Measurements from ENCODE around the gene MMGT1.
"Not testable (repeated sequence)": the region's sequence is repeated elsewhere in the genome, so short reads cannot be mapped to it uniquely, and the experiment has no call there.

Gene MMGT1

DNA sequence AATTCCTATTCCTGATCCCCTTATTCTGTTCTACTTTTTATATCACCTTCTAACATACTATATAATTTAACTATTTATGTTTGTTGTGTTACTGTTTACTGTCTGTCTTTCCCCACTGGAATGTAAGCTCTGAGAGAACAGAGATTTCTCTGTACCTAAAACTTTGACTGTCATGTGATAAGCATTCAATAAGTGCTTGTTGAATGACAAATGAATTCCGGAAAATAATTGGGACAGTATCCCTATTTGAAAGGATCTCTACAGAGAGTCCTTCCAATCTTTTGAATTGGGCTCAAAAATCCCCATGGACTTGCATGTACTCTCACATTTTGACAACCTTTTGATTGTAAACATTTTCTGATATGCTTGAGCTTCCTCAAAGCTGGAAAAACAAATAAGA, 1.6 kb upstream of the MMGT1 start:
- peaks cover 10% of the 10 kb centered on the region for H3K36me3 Mint-ChIP-seq (ENCODE audit: low read depth)
- H3K27ac Mint-ChIP-seq: no peak overlapping the region
- H3K4me3 Mint-ChIP-seq: no peak overlapping the region
- no peaks in the 10 kb centered on the region for H3K9me3 Mint-ChIP-seq
- H3K27me3 Mint-ChIP-seq: peaks cover 13% of the 10 kb centered on the region
- H3K4me1 Mint-ChIP-seq (ENCODE audit: low read depth): peaks cover 19% of the 10 kb centered on the region
- DNase-seq: no peak

DNA sequence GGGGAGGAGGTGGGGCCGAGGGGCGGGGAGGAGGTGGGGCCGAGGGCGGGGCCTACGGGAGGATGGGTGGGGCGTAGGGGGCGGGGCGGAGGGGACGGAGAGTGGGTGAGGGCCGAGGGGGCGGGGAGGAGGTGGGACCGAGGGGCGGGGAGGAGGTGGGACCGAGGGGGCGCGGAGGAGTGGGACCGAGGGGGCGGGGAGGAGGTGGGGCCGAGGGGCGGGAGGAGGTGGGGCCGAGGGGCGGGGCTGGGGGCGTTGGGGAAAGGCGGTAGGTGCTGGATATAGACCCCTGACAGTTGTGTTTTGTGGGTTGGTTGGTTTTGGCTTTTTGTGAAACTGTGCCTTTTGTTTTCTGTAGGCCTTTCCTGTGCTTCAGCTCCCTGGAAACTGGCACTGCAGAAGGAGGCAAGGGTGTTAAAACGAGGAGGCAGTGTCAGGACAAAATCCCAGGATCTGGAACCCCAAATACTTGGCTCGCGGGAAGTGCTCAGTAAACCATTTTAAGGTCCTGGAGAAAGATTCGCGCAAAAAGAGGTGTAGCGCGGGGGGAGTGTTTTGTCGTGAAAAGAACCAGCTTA, 580 bp upstream of the MMGT1 start:
- Mint-ChIP-seq H3K9me3 (no peaks in the 10 kb centered on the region), H3K27me3 (peaks cover 14% of the 10 kb centered on the region), H3K4me1 (ENCODE audit: low read depth) (peaks cover 19% of the 10 kb centered on the region), H3K27ac (peak overlapping the region; percentile 73), H3K36me3 (ENCODE audit: low read depth) (peaks cover 12% of the 10 kb centered on the region), H3K4me3 (peak overlapping the region; percentile 71)
- DNase-seq: no peak

- Mint-ChIP-seq H3K4me3 (peak overlapping the region; percentile 91), H3K9me3 (no peaks in the 10 kb centered on the region), H3K27ac (peak overlapping the region; percentile 99), H3K4me1 (ENCODE audit: low read depth) (peaks cover 19% of the 10 kb centered on the region), H3K36me3 (ENCODE audit: low read depth) (peaks cover 18% of the 10 kb centered on the region), H3K27me3 (peaks cover 10% of the 10 kb centered on the region)
- DNase-seq: peak; percentile 33
These were observed 702 bp downstream of the MMGT1 start for GRCh38 chrX:135973025-135973547.

- Mint-ChIP-seq H3K27me3 (peaks cover 3% of the 10 kb centered on the region), H3K9me3 (no peaks in the 10 kb centered on the region), H3K36me3 (ENCODE audit: low read depth) (no peaks in the 10 kb centered on the region), H3K4me1 (ENCODE audit: low read depth) (no peaks in the 10 kb centered on the region), H3K4me3 (no peak overlapping the region), H3K27ac (no peak overlapping the region)
- DNase-seq: no peak
These were observed 22.5 kb downstream of the MMGT1 start for GRCh38 chrX:135951291-135951690.

GRCh38 chrX:135944486-135944885, 29.3 kb downstream of the MMGT1 start:
- peaks cover 19% of the 10 kb centered on the region for H3K27me3 Mint-ChIP-seq
- H3K4me3 Mint-ChIP-seq: no peak overlapping the region
- H3K27ac Mint-ChIP-seq: no peak overlapping the region
- H3K4me1 Mint-ChIP-seq (ENCODE audit: low read depth): no peaks in the 10 kb centered on the region
- H3K9me3 Mint-ChIP-seq: no peaks in the 10 kb centered on the region
- peaks cover 4% of the 10 kb centered on the region for H3K36me3 Mint-ChIP-seq (ENCODE audit: low read depth)
- no peak for DNase-seq

- Mint-ChIP-seq H3K9me3 (no peaks in the 10 kb centered on the region), H3K27ac (no peak overlapping the region), H3K27me3 (peaks cover 14% of the 10 kb centered on the region), H3K4me1 (ENCODE audit: low read depth) (no peaks in the 10 kb centered on the region), H3K36me3 (ENCODE audit: low read depth) (no peaks in the 10 kb centered on the region), H3K4me3 (no peak overlapping the region)
- DNase-seq: peak; percentile 63
These were observed 41.9 kb downstream of the MMGT1 start for GRCh38 chrX:135931644-135932487.

DNA sequence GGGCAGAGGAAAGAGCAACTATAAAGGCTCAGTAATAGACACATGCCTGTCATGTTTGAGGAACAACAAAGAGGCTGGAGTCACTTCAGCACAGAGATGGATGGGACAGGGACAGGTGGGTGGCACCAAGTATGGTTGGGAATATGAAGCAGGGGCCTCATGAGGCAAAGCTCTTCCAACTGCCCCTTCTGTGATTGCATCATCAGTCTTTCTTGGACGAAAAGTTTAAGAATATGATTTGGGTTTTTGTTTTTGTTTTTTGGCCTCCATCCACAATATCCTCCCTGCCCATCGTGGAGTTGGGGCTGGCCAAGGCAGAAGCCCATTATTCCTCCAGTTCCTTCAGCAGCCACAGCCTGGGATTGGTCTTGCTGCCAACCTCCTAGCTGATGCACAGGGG, 45.9 kb downstream of the MMGT1 start:
- H3K4me1 Mint-ChIP-seq (ENCODE audit: low read depth): no peaks in the 10 kb centered on the region
- no peak for DNase-seq
- H3K4me3 Mint-ChIP-seq: no peak overlapping the region
- H3K27ac Mint-ChIP-seq: no peak overlapping the region
- peaks cover 15% of the 10 kb centered on the region for H3K27me3 Mint-ChIP-seq
- H3K36me3 Mint-ChIP-seq (ENCODE audit: low read depth): no peaks in the 10 kb centered on the region
- no peaks in the 10 kb centered on the region for H3K9me3 Mint-ChIP-seq

DNA sequence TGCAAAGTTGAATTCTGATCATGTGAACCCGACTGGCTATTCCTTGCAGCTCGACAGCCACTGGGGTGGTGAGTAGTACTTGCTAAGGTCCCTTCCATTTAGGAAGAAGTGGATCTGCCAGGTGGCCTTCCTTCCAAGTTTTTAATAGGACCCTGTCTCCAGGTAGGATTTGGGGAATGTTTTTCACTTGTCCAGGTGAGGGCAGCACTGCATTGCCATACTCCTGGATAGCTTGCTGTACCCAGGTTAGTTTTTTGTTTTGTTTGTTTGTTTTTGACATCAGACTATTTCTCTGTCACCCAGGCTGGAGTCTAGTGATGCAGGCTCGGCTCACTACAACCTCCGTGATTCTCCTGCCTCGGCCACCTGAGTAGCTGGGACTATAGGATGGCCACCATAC, 50.4 kb downstream of the MMGT1 start:
- H3K36me3 Mint-ChIP-seq (ENCODE audit: low read depth): no peaks in the 10 kb centered on the region
- no peak overlapping the region for H3K4me3 Mint-ChIP-seq
- H3K27me3 Mint-ChIP-seq: peaks cover 25% of the 10 kb centered on the region
- H3K9me3 Mint-ChIP-seq: no peaks in the 10 kb centered on the region
- no peak for DNase-seq
- no peak overlapping the region for H3K27ac Mint-ChIP-seq
- no peaks in the 10 kb centered on the region for H3K4me1 Mint-ChIP-seq (ENCODE audit: low read depth)

DNA sequence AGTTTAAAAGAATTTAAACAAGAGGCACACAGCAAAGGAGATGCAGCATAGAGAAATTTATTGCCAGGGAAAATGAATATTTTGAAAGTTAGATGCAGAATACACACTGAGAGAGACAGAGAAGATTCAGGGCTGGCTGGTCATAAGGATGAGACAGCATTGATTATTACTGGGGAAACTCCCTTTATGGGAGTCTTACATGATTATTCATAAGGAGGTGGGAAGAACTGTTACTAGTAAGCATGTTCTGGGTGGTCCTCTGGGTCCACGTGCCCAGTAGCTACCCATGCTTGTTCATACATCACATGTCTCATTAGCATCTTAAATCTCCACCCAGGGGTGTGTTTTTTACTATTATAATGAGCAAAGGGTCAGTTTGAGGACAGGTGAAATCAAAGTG, 53.3 kb downstream of the MMGT1 start:
- H3K9me3 Mint-ChIP-seq; H3K4me3 Mint-ChIP-seq; H3K4me1 Mint-ChIP-seq (ENCODE audit: low read depth); H3K36me3 Mint-ChIP-seq (ENCODE audit: low read depth); H3K27ac Mint-ChIP-seq; DNase-seq: not testable (repeated sequence)
- peaks cover 46% of the 10 kb centered on the region for H3K27me3 Mint-ChIP-seq

GRCh38 chrX:135914404-135914803, 59.4 kb downstream of the MMGT1 start:
- no peak overlapping the region for H3K27ac Mint-ChIP-seq
- peaks cover 68% of the 10 kb centered on the region for H3K27me3 Mint-ChIP-seq
- DNase-seq: no peak
- H3K4me3 Mint-ChIP-seq: no peak overlapping the region
- no peaks in the 10 kb centered on the region for H3K4me1 Mint-ChIP-seq (ENCODE audit: low read depth)
- no peaks in the 10 kb centered on the region for H3K9me3 Mint-ChIP-seq
- H3K36me3 Mint-ChIP-seq (ENCODE audit: low read depth): no peaks in the 10 kb centered on the region
